GM12872 (cell line): ENCODE results near the gene CHCHD3.

Experiments used
- CTCF ChIP-seq: IDR thresholded peaks from 3 replicates; pipeline ENCODE4 v1.5.1; 2011; ENCODE audit warnings: low read depth, mild to moderate bottlenecking, low read length, moderate library complexity; ENCODE audit not compliant: insufficient read depth

The CHCHD3 gene

GRCh38 chr7:132934017-132934416 is 147.9 kb downstream of the CHCHD3 start:
- TF ChIP-seq CTCF, result no peak

GRCh38 chr7:132933072-132933458 is 148.8 kb downstream of the CHCHD3 start:
- no peak for TF ChIP-seq CTCF

GRCh38 chr7:132932296-132933071 is 149.4 kb downstream of the CHCHD3 start:
- no peak for TF ChIP-seq CTCF

- peak; percentile 27; the same call in 1 of the 3 replicates for TF ChIP-seq CTCF
Measured at GRCh38 chr7:132930881-132931280, 151.0 kb downstream of the CHCHD3 start.

GRCh38 chr7:132919771-132920170 is 162.1 kb downstream of the CHCHD3 start:
- no peak for TF ChIP-seq CTCF

- no peak for TF ChIP-seq CTCF
Measured at GRCh38 chr7:132915647-132916046, 166.2 kb downstream of the CHCHD3 start.

- TF ChIP-seq CTCF, result no peak
Measured at GRCh38 chr7:132910657-132911056, 171.2 kb downstream of the CHCHD3 start.
